A549 treated with GW870086 at 1 μM for 4 hours (cell line): ENCODE measurements around the gene S100A16. TPM values are rescaled to one million over a fixed set of nuclear protein-coding genes. Genes with fewer than 3 reads are reported as not detected.

Source experiments
- total RNA-seq: library from RNA; stranded (reverse); fragments of 200-300 nt; extraction: Qiagen RNA extraction; gene quantifications from 5 replicates; pipeline ENCODE4 v1.2.3, GENCODE V29; 2022; ENCODE audit warnings: low read depth

The S100A16 gene, protein sequence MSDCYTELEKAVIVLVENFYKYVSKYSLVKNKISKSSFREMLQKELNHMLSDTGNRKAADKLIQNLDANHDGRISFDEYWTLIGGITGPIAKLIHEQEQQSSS
- total RNA-seq = 527 to 623 TPM (median 604 TPM) in 5 replicates

DNA sequence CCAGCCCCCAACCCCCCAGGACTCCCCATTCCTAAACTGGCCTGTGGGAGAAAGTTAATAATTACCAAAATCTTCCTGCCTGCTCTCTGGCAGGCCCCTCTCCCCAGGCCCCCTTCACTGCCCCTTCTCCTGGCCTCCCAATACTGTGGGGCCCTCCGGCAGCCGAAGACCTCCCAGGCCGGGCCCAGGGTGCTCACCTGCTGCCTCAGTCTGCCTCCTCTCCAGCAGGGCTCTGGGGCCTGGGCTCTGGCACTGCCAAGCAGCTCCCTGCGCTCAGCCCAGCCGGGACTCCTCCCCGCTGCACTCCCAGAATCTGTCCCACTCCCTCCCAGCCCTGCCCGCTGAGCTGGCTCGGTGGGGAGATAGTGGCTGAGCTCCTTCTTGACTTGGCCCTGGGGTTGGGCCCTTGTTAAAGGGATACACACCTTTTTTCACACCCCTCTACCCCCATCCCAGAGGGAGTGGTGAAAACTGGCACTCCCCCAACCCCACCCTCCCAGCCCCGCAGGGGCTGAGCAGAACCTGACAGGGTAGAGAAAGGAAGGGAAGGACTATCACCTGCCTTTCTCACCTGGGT, at the start of gene S100A16:
Gene S100A16 (minus strand): TSS at position 383 of the 577 bp plus-strand sequence. CDS start 4,986 bp downstream, outside the sequence.

DNA sequence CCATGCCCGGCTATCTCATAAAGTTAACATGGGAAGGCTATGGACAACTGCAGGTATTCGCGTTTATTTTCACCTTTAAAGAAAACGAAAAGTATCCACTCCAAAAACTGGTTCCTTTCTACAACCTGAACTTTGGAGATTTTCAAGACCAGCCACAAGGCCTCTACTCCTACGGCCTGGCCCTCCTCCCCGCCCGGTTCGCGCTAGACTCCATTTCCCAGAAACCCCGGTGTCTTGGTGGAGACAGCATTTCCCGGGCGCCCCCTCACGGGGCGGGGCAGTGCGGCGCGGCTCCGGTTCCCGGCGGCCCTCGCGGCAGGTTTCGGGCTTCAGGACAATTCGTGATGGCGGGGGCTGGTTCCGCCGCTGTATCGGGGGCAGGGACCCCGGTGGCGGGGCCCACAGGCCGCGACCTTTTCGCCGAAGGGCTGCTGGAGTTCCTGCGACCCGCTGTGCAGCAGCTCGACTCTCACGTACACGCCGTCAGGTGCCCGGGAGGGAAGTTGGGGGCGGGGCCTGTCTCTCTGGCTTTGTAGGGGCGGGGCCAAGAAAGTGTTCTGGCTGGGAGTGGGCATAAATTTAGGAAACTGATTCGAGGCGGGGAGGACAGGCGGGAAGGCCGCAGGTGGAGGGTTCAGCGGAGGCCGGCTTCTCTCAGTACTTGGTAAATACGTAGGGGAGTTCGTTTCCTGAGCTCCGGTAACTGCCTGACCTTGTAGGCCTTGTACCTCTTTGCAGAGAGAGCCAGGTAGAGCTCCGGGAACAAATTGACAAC, 45.6 kb upstream of the S100A16 start, which contains the start of gene SNAPIN:
Gene SNAPIN (plus strand): TSS at position 304 of the 775 bp plus-strand sequence. CDS start 41 bp downstream, at position 345.

DNA sequence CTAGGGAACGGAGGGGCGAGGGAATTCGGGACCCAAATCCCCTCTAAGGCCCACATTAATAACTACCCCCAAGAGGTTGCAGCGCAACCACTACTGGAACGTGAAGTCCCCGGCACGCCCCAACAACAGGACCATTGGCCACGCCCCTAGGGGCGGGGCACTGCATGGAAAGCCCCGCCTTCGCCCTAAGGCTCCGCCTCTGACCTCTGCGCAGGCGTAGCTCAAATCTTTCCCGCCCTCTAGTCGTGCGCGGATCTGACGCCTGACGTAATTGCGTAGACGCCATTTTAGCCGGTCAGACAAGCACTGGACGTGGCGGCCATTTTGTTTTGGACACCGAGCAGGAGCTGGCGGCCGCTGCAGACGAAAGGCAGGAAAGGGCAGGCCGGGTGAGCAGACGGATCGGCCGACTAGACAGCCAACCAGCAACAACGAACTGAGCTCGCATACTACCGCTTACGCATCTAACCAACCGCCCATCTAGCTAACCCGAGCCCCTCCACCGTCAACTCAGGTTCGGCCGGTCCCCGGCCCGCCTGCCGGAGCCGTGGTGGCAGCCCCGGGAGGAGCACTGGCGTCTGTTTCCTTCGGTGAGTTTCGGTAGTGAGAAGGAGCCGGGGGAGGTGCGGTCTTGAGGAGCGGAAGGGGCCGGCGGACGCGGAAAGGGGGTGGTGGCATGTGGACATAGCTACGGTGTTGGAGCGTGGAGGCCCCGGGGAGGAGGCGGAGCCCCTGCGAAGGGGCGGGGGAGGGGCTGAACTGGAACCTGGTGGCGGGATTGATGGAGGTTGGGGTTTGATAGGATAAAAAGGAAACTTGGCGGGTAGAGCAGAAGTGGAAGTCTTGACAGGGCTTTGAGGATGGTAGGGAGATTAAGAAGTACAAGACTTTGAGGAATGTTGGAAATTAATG, 21.1 kb upstream of the S100A16 start, which contains the start of gene CHTOP:
Gene CHTOP (plus strand): TSS at position 313 of the 912 bp plus-strand sequence. CDS start 2,523 bp downstream, outside the sequence.

DNA sequence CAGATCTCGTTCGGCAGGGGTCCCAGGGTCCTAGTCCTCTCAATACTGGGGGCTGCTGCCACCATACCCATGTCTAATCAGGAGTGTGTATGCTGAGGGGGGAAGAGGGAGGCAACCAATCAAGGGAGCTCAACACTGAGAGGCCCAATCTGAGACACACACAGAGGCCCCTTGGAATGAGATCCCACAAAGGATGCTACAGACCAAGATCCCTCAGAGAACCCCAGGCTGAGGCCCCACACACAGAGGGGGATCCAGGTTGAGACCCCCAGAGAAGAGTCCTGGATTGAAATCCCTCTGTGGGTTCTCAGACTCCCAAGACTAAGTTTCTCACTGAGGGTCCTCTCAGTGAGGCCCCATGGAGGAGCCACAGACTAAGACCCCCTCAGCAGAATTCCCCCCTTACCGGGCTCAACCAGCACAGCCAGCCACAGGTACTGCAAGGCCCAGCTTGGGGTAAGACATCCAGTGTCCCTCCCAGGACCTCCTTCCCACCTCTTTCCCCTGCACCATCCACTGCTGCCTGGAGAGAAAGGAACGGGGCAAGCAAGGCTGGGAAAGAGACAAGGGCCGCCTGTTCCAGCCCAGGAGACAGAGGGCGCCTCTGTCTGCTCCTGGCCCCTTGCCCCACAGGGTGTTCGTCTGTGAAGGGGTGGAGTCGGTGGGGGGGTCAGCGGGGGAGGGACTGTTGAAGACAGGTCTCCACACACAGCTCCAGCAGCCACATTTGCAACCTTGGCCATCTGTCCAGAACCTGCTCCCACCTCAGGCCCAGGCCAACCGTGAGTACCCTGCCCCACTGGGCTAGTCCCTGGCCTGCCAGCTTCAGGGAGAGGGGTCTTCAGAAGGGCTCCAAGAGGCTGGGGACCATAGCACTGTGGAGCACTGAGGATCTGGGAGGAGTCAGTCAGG, 15.0 kb upstream of the S100A16 start, which contains the start of gene S100A1:
Gene S100A1 (plus strand): TSS at position 720 of the 912 bp plus-strand sequence. CDS start 2,088 bp downstream, outside the sequence.

DNA sequence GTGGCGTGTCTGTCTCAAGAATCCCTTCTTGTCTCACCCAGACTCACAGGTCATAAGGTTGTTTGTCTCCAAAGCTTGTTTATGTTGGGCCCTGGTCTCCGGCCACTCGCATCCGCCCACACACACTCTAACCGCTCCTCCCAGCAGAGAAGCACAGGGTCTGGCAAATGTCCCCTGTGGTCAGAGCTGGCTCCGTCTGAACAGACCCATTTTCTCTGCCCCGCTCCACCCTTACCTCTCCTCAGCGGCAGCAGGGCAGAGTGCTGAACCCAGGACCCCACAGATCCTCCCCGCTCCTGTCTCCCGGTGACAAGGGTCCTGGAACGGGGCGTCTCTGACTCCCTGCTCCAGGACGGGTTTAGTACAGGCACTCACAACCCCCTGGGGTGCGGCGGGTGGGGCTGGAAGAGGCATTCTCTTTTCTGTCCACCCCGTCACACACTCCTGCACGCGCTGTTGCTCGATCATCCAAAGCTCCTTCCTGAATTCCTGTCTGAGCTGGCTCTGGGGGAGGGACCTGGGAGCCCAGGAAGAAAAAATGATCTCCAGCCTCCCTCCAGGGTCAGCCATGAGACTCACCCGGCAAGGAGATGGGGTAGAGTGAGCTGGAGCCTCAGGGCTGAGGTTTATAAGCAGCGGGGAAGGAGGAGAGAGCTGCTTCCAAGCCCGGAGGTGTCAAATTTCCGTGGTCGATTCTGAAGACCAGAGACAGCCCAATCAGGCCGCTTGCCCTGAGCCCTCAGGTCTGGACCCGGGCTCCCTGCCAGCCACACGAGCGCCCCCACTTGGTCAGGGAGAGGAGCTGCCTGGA, 14.2 kb upstream of the S100A16 start, which contains the start of gene S100A13:
Gene S100A13 (minus strand): TSS at position 602 of the 811 bp plus-strand sequence. CDS start 1,033 bp downstream, outside the sequence.

DNA sequence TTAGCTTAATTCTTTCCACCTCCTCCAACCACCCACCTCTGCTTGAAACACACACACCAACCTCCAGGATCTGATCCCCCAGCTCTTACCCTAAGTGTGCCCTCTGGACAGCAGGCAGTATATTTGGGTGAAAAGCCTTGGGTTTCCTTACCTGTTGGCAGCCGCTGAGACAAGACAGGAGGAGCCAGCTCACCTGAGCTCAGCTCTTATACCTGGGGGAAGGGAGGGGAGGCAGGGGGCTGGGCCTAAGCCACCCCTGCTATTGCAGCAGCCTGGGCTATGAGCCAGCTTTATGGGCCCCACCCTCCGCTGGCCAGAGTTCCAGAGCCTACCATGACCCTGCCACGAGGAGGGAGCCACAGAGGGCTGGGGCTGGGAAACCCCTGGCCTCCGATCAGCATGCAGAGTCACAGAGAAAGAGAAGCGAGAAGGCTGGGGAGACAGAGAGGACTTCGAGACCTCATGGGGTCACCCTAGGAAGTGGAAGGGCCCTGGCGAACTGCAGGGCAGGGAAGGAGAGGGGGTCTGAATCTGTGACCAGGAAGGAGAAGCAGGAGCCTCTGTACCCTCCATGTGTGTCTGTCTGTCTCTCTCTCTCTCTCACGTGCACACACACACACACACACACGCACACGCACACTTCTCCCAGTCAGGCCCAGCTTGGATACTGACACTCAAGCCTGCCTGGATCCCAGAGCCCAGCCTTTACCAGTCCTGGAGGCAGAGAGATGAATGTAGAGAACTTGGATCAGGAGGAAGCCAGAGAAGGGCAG, 3.4 kb upstream of the S100A16 start, which contains the start of gene S100A14:
Gene S100A14 (minus strand): TSS at position 182 of the 773 bp plus-strand sequence. CDS start 467 bp downstream, outside the sequence.

DNA sequence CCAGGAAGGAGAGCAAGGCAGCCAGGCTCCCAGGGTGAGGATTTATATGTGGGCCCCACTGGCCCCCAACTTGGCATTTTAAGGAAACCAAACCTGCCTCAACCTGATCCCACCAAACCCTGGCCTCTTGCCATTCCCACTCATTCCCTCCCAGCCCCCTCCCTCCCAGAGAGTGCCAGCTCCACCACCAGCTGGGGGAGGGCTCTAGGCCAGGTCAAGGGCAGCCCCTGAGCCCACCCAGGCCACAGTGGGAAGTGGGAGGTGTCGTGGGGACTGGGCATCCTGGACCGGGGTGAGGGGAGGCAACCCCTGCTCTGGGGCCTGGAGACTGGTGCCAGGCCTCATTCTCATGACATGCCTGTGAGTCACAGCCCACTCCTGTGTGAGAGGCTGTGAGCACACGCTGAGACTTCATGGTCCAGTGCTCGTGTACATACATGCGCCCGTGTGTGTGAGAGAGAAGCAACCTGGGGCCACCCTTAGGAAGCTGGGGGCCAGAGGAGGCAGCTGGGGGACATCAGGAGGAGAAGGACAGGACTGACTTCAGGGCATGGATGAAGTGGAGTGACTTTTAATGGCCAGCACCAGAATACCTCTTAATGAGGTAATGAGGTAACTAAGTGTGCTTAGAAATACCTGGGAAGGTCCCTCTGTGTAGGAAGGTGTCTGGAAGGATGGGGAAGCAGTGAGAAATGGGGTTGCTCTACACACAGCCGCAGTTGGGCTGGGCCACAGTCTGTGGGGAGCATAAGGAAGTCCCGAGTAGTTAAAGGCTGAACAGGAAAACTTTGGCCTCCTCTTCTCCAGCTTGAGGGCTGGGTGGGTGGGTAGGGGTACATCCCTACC, 47.2 kb downstream of the S100A16 start, which contains the start of gene S100A2:
Gene S100A2 (minus strand): TSS at position 316 of the 846 bp plus-strand sequence. CDS start 1,967 bp downstream, outside the sequence.

Other genes starting within 250 kb of the S100A16 start
- gene S100A12, start 237.5 kb downstream of the S100A16 start, total RNA-seq = not detected in 5 replicates
- not detected in 5 replicates for gene S100A8, start 222.1 kb downstream of the S100A16 start, total RNA-seq
- not detected in 5 replicates for gene S100A7A, start 196.6 kb downstream of the S100A16 start, total RNA-seq
- not detected in 5 replicates for gene S100A7, start 152.5 kb downstream of the S100A16 start, total RNA-seq
- gene S100A6, start 77.1 kb downstream of the S100A16 start, total RNA-seq = 3,721 to 4,200 TPM (median 3,795 TPM) in 5 replicates
- gene S100A5, start 72.2 kb downstream of the S100A16 start, total RNA-seq = 0.87 to 1.4 TPM (median 1.1 TPM) in 5 replicates
- gene S100A4, start 67.3 kb downstream of the S100A16 start, total RNA-seq = 1,668 to 2,055 TPM (median 1,841 TPM) in 5 replicates
- gene S100A3, start 63.9 kb downstream of the S100A16 start, total RNA-seq = 104 to 121 TPM (median 120 TPM) in 5 replicates
- gene S100A2, start 47.3 kb downstream of the S100A16 start, total RNA-seq = 18.8 to 40.7 TPM (median 32.4 TPM) in 5 replicates
- gene S100A14, start 3.2 kb upstream of the S100A16 start, total RNA-seq = 0.29 to 0.82 TPM (median 0.52 TPM) in 5 replicates
- gene S100A13, start 14.4 kb upstream of the S100A16 start, total RNA-seq = 181 to 204 TPM (median 194 TPM) in 5 replicates
- 0.62 to 0.80 TPM (median 0.73 TPM) in 4 of 5 replicates, not detected in the other for gene S100A1, start 15.3 kb upstream of the S100A16 start, total RNA-seq
- gene CHTOP, start 20.9 kb upstream of the S100A16 start, total RNA-seq = 68.2 to 85.8 TPM (median 80.9 TPM) in 5 replicates
- 55.9 to 63.8 TPM (median 59.8 TPM) in 5 replicates for gene SNAPIN, start 45.6 kb upstream of the S100A16 start, total RNA-seq
- gene ILF2, start 57.9 kb upstream of the S100A16 start, total RNA-seq = 259 to 286 TPM (median 267 TPM) in 5 replicates
- gene NPR1, start 65.6 kb upstream of the S100A16 start, total RNA-seq = 0.97 to 1.6 TPM (median 1.1 TPM) in 5 replicates
- 16.1 to 20.1 TPM (median 18.6 TPM) in 5 replicates for gene INTS3, start 114.9 kb upstream of the S100A16 start, total RNA-seq
- 0.91 to 2.4 TPM (median 1.6 TPM) in 5 replicates for gene SLC27A3, start 162.3 kb upstream of the S100A16 start, total RNA-seq